Liver (tissue), 9 donors: ENCODE results near the gene ERICH4. TPM values are rescaled to one million over a fixed set of nuclear protein-coding genes. Genes with fewer than 3 reads are reported as not detected.

Experiments used
- DNase-seq: peaks from one replicate; pipeline ENCODE4 v3.0.0-alpha.2; 2017; ENCODE audit warnings: low spot score
- H3K27ac ChIP-seq, 2 donors: one replicate each; pipeline ENCODE4 v1.7.0; 2013; ENCODE audit warnings: inconsistent platforms in 2 of 2, low read length in 2 of 2, control low read depth in 1 of 2, low read depth in 1 of 2, mild to moderate bottlenecking in 1 of 2
- H3K27me3 ChIP-seq, 4 donors: one replicate each; pipeline versions ENCODE4 v1.6.1 to v1.7.0; 2013; ENCODE audit warnings: low read length in 3 of 4, inconsistent platforms in 1 of 4, mild to moderate bottlenecking in 1 of 4, moderate library complexity in 1 of 4; ENCODE audit not compliant: control insufficient read depth in 4 of 4, insufficient read depth in 4 of 4
- H3K36me3 ChIP-seq, 4 donors: one replicate each; pipeline versions ENCODE4 v1.6.1 to v1.7.0; 2013; ENCODE audit warnings: low read length in 3 of 4, mild to moderate bottlenecking in 3 of 4, low read depth in 1 of 4, moderate library complexity in 1 of 4; ENCODE audit not compliant: control insufficient read depth in 4 of 4, insufficient read depth in 3 of 4
- H3K4me1 ChIP-seq, 4 donors: one replicate each; pipeline versions ENCODE4 v1.6.1 to v1.7.0; 2013; ENCODE audit warnings: low read length in 3 of 4, mild to moderate bottlenecking in 3 of 4, moderate library complexity in 1 of 4; ENCODE audit not compliant: control insufficient read depth in 4 of 4, insufficient read depth in 4 of 4
- H3K4me3 ChIP-seq, 3 donors: one replicate each; pipeline versions ENCODE4 v1.6.1 to v1.7.0; 2013; ENCODE audit warnings: low read length in 3 of 3, control low read depth in 1 of 3, low read depth in 1 of 3, mild to moderate bottlenecking in 1 of 3
- H3K9ac ChIP-seq, 2 donors: one replicate each; pipeline ENCODE4 v1.7.0; 2013; ENCODE audit warnings: low read length in 2 of 2, mild to moderate bottlenecking in 2 of 2, moderate library complexity in 2 of 2, control low read depth in 1 of 2, low read depth in 1 of 2
- H3K9me3 ChIP-seq, 4 donors: one replicate each; pipeline versions ENCODE4 v1.6.1 to v1.7.0; 2013; ENCODE audit warnings: low read length in 3 of 4; ENCODE audit not compliant: control insufficient read depth in 4 of 4
- EGR1 ChIP-seq, 2 donors: IDR thresholded peaks; 2 replicates each; pipeline ENCODE4 v1.6.1; 2016 to 2018; ENCODE audit warnings: antibody characterized with exemption in 2 of 2, low read depth in 2 of 2
- FOXA1 ChIP-seq: IDR thresholded peaks from 2 replicates; pipeline ENCODE4 v1.6.1; 2016; ENCODE audit warnings: antibody characterized with exemption
- FOXA2 ChIP-seq: IDR thresholded peaks from 2 replicates; pipeline ENCODE4 v1.6.1; 2016; ENCODE audit warnings: antibody characterized with exemption
- GABPA ChIP-seq, 2 donors: IDR thresholded peaks in 1 of 2; conservative IDR thresholded peaks in 1 of 2; 2 replicates each; pipeline ENCODE4 v1.6.1; 2016; ENCODE audit warnings: antibody characterized with exemption in 2 of 2, mild to moderate bottlenecking in 1 of 2, moderate library complexity in 1 of 2
- HNF4A ChIP-seq, 2 donors: conservative IDR thresholded peaks; 2 replicates each; pipeline ENCODE4 v1.6.1; 2016; ENCODE audit warnings: antibody characterized with exemption in 2 of 2, mild to moderate bottlenecking in 2 of 2
- HNF4G ChIP-seq: IDR thresholded peaks from 2 replicates; pipeline ENCODE4 v1.6.1; 2016; ENCODE audit warnings: antibody characterized with exemption
- JUND ChIP-seq, 2 donors: IDR thresholded peaks; 2 replicates each; pipeline ENCODE4 v1.6.1; 2016; ENCODE audit warnings: antibody characterized with exemption in 2 of 2
- NR2F2 ChIP-seq: IDR thresholded peaks from 2 replicates; pipeline ENCODE4 v1.6.1; 2016; ENCODE audit warnings: antibody characterized with exemption
- RAD21 ChIP-seq, 2 donors: IDR thresholded peaks; 2 replicates each; pipeline ENCODE4 v1.6.1; 2016; ENCODE audit warnings: antibody characterized with exemption in 2 of 2, mild to moderate bottlenecking in 2 of 2
- REST ChIP-seq: IDR thresholded peaks from 2 replicates; pipeline ENCODE4 v1.6.1; 2016; ENCODE audit warnings: antibody characterized with exemption, mild to moderate bottlenecking
- RXRA ChIP-seq, 2 donors: IDR thresholded peaks; 2 replicates each; pipeline ENCODE4 v1.6.1; 2017 to 2018; ENCODE audit warnings: antibody characterized with exemption in 2 of 2, mild to moderate bottlenecking in 1 of 2
- SP1 ChIP-seq: IDR thresholded peaks from 2 replicates; pipeline ENCODE4 v1.6.1; 2018; ENCODE audit warnings: antibody characterized with exemption, mild to moderate bottlenecking
- TAF1 ChIP-seq: conservative IDR thresholded peaks from 2 replicates; pipeline ENCODE4 v1.6.1; 2016; ENCODE audit warnings: antibody characterized with exemption, mild to moderate bottlenecking
- YY1 ChIP-seq: IDR thresholded peaks from 2 replicates; pipeline ENCODE4 v1.6.1; 2016; ENCODE audit warnings: antibody characterized with exemption, mild to moderate bottlenecking
- ZBTB33 ChIP-seq: IDR thresholded peaks from 2 replicates; pipeline ENCODE4 v1.6.1; 2016; ENCODE audit warnings: antibody characterized with exemption
- WGBS: extraction: QIAGEN DNeasy Blood & Tissue Kit; methylation state at CpG from one replicate; pipeline ENCODE4 v1.1.7; 2013; 5-methylcytosine and 5-hydroxymethylcytosine counted together
- polyA plus RNA-seq, 2 donors: library from polyadenylated mRNA; stranded (reverse) in 1 of 2; unstranded in 1 of 2; fragments of 200-250 nt in 1 of 2; fragments of >200 nt in 1 of 2; fragmentation: Nextera tagmentation in 1 of 2; extraction: Ambion mirVana in 1 of 2; gene quantifications; one replicate each; pipeline versions ENCODE4 v1.2.1 to v1.2.3, GENCODE V29; 2013 to 2015
- total RNA-seq, 2 donors: library from RNA; depleted of rRNA; stranded (reverse); fragments of >200 nt; gene quantifications; one replicate each; pipeline ENCODE4 v1.2.3, GENCODE V29; 2014
- TF ChIP-seq, protein P1 (sequence below): IDR thresholded peaks from 2 replicates; pipeline ENCODE4 v1.6.1; 2016; ENCODE audit warnings: antibody characterized with exemption
- TF ChIP-seq, protein P2 (sequence below): fragments of 150-350 bp; IDR thresholded peaks from 2 replicates; pipeline ENCODE4 v1.5.1; 2017; ENCODE audit warnings: improper control_type of control experiment, low read depth, low read length; ENCODE audit not compliant: missing input control
- TF ChIP-seq, protein P3 (sequence below): IDR thresholded peaks from 2 replicates; pipeline ENCODE4 v1.6.1; 2016; ENCODE audit warnings: antibody characterized with exemption
- donor health status: healthy.
- donor health status: healthy.
- donor health status: healthy.
- donor health status: healthy.
- donor health status: healthy.

The ERICH4 gene
- total and polyA plus RNA-seq, 4 donors: not detected

DNA sequence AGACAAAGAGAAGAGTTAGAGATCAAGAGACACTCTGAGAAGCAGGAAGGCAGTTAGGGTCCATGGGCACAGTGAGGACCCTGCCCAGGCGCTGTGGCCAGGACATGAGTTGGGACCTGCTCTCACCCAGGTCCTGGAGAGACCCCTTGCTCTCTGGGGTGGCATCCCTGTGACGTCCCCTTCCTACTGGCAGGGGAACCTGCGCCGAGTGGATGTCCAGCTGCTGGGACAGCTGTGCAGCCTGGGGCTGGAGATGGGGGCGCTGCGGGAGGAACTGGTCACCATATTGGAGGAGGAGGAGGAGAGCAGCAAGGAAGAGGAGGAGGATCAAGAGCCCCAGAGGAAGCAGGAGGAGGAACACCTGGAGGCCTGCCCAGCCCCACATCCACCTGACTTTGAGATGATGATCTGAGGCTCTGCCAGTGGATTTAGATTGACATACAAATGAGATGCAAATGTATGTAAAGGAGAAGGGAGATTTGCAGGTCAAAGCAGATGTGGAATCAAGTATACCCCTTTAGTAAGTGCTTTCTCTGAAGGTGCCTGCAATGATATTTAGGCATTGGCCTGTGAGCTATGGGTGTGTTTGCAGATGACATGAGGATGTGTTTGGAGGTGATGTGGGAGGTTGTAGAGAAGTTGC, 978 bp downstream of the ERICH4 start:
- no peak overlapping the region for H3K27ac ChIP-seq
- no peaks in the 10 kb centered on the region for H3K36me3 ChIP-seq
- H3K9ac ChIP-seq: no peak overlapping the region
- peaks cover 0 to 8% (median 4%) of the 10 kb centered on the region in 4 donors for H3K4me1 ChIP-seq
- TF ChIP-seq FOXA2: no peak
- no peak for TF ChIP-seq HNF4G
- TF ChIP-seq, protein P1, sequence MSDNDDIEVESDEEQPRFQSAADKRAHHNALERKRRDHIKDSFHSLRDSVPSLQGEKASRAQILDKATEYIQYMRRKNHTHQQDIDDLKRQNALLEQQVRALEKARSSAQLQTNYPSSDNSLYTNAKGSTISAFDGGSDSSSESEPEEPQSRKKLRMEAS: no peak
- TF ChIP-seq HNF4A (conservative IDR thresholded peaks at IDR 0.05): no peak
- TF ChIP-seq, protein P2, sequence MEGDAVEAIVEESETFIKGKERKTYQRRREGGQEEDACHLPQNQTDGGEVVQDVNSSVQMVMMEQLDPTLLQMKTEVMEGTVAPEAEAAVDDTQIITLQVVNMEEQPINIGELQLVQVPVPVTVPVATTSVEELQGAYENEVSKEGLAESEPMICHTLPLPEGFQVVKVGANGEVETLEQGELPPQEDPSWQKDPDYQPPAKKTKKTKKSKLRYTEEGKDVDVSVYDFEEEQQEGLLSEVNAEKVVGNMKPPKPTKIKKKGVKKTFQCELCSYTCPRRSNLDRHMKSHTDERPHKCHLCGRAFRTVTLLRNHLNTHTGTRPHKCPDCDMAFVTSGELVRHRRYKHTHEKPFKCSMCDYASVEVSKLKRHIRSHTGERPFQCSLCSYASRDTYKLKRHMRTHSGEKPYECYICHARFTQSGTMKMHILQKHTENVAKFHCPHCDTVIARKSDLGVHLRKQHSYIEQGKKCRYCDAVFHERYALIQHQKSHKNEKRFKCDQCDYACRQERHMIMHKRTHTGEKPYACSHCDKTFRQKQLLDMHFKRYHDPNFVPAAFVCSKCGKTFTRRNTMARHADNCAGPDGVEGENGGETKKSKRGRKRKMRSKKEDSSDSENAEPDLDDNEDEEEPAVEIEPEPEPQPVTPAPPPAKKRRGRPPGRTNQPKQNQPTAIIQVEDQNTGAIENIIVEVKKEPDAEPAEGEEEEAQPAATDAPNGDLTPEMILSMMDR: no peak
- TF ChIP-seq YY1: no peak
- TF ChIP-seq REST: no peak
- no peak for TF ChIP-seq GABPA (IDR thresholded peaks at IDR 0.05 in 1 of 2, conservative IDR thresholded peaks at IDR 0.05 in 1 of 2)
- TF ChIP-seq RAD21 (IDR thresholded peaks at IDR 0.05): no peak
- no peak for TF ChIP-seq SP1
- TF ChIP-seq ZBTB33: no peak
- no peak for TF ChIP-seq EGR1 (IDR thresholded peaks at IDR 0.05; ENCODE audit: low read depth in 2 of 2)
- TF ChIP-seq RXRA (IDR thresholded peaks at IDR 0.05): no peak
- no peak for TF ChIP-seq TAF1
- TF ChIP-seq FOXA1: no peak
- no peak for TF ChIP-seq JUND (IDR thresholded peaks at IDR 0.05)
- TF ChIP-seq, protein P3, sequence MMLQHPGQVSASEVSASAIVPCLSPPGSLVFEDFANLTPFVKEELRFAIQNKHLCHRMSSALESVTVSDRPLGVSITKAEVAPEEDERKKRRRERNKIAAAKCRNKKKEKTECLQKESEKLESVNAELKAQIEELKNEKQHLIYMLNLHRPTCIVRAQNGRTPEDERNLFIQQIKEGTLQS: no peak
- no peak for TF ChIP-seq NR2F2
- no peaks in the 10 kb centered on the region for H3K9me3 ChIP-seq
- DNase-seq: no peak
- 62% methylated on average over 6 of the region's 6 CpGs for WGBS
- H3K4me3 ChIP-seq: no peak overlapping the region
- peaks cover 0 to 3% (median 0%) of the 10 kb centered on the region in 4 donors for H3K27me3 ChIP-seq
